SK-N-SH (cell line): ENCODE measurements around the gene RPL37A. TPM values are rescaled to one million over a fixed set of nuclear protein-coding genes. Genes with fewer than 3 reads are reported as not detected.

ENCODE experiments used
- CTCF ChIA-PET: fragments of 300-600, 350-600 bp; formaldehyde crosslinking; extraction: SDS; loops from one replicate; lab custom pipeline; 2021; lab: Yijun Ruan, JAX
- POLR2A ChIA-PET: fragments of 350-600 bp; sonication (Branson Sonifier 250); formaldehyde crosslinking; extraction: SDS; loops from one replicate; lab custom pipeline; 2020; ENCODE audit warnings: antibody characterized with exemption, inconsistent platforms; lab: Yijun Ruan, JAX
- DNase-seq: peaks from one replicate; pipeline ENCODE4 v3.0.0; 2012
- H2AFZ ChIP-seq: fragments of 200-600 bp; sonication (generic); 2 replicates; pipeline ENCODE4 v1.8.1; 2016; ENCODE audit warnings: antibody characterized with exemption, mild to moderate bottlenecking, low read depth
- H3F3A ChIP-seq: fragments of 200-600 bp; sonication (generic); replicated peaks from 2 replicates; pipeline ENCODE3; 2016; ENCODE audit warnings: antibody characterized with exemption, mild to moderate bottlenecking; ENCODE audit not compliant: insufficient read depth
- H3K27ac ChIP-seq, 2 experiments: fragments of 200-500 bp in 1 of 2; fragments of 200-600 bp in 1 of 2; sonication (Bioruptor generic) in 1 of 2; sonication (generic), shearing (Covaris generic) in 1 of 2; 2 replicates each; pipeline versions ENCODE4 v1.5.1 to v1.6.1; 2014 to 2016; ENCODE audit warnings: low read depth in 2 of 2, inconsistent platforms in 1 of 2, low read length in 1 of 2, mild to moderate bottlenecking in 1 of 2, mixed read lengths in 1 of 2
- H3K27me3 ChIP-seq: fragments of 200-600 bp; sonication (generic), shearing (Covaris generic); 2 replicates; pipeline ENCODE4 v1.6.1; 2016; ENCODE audit warnings: mixed run types; ENCODE audit not compliant: insufficient read depth
- H3K36me3 ChIP-seq, 2 experiments: fragments of 200-500 bp in 1 of 2; fragments of 200-600 bp in 1 of 2; sonication (Bioruptor generic) in 1 of 2; sonication (generic) in 1 of 2; replicated peaks in 1 of 2; 2 replicates each; pipeline versions ENCODE3 to v1.5.1; 2014 to 2016; ENCODE audit warnings: low read length in 1 of 2, mild to moderate bottlenecking in 1 of 2; ENCODE audit not compliant: insufficient read depth in 2 of 2, control insufficient read depth in 1 of 2
- H3K4me1 ChIP-seq, 2 experiments: fragments of 200-500 bp in 1 of 2; fragments of 200-600 bp in 1 of 2; sonication (Bioruptor generic) in 1 of 2; sonication (generic), shearing (Covaris generic) in 1 of 2; 2 replicates each; pipeline versions ENCODE4 v1.5.1 to v1.6.1; 2014 to 2016; ENCODE audit warnings: low read depth in 1 of 2, low read length in 1 of 2, mixed run types in 1 of 2; ENCODE audit not compliant: insufficient read depth in 2 of 2, control insufficient read depth in 1 of 2
- H3K4me2 ChIP-seq: fragments of 200-600 bp; sonication (generic), shearing (Covaris generic); 2 replicates; pipeline ENCODE4 v1.6.1; 2017; ENCODE audit warnings: mixed run types
- H3K4me3 ChIP-seq, 2 experiments: fragments of 200-500 bp in 1 of 2; fragments of 200-600 bp in 1 of 2; sonication (Bioruptor generic) in 1 of 2; sonication (generic), shearing (Covaris generic) in 1 of 2; 2 replicates each; pipeline versions ENCODE4 v1.5.1 to v1.8.1; 2014 to 2016; ENCODE audit warnings: low read depth in 2 of 2, inconsistent platforms in 1 of 2, low read length in 1 of 2, mild to moderate bottlenecking in 1 of 2, mixed read lengths in 1 of 2, moderate library complexity in 1 of 2
- H3K79me2 ChIP-seq: fragments of 200-600 bp; sonication (generic); 2 replicates; pipeline ENCODE4 v1.8.1; 2017; ENCODE audit warnings: mild to moderate bottlenecking; ENCODE audit not compliant: insufficient read depth
- H3K9ac ChIP-seq: fragments of 200-600 bp; sonication (generic); 2 replicates; pipeline ENCODE4 v1.6.1; 2017; ENCODE audit warnings: mixed run types
- H3K9me2 ChIP-seq: fragments of 200-600 bp; sonication (generic); 2 replicates; pipeline ENCODE4 v1.6.1; 2017; ENCODE audit warnings: mixed run types
- H3K9me3 ChIP-seq: fragments of 200-600 bp; sonication (generic); 2 replicates; pipeline ENCODE4 v1.6.1; 2017; ENCODE audit warnings: mixed run types, mild to moderate bottlenecking, moderate library complexity
- H4K20me1 ChIP-seq: fragments of 200-600 bp; sonication (generic); 2 replicates; pipeline ENCODE4 v1.6.1; 2017; ENCODE audit warnings: mild to moderate bottlenecking, mixed run types; ENCODE audit not compliant: insufficient read depth
- ELF1 ChIP-seq: IDR thresholded peaks from 2 replicates; pipeline ENCODE4 v1.4.0; 2012
- EP300 ChIP-seq, 2 experiments: IDR thresholded peaks; 2 replicates each; pipeline versions ENCODE4 v1.4.0 to v1.6.1; 2012; ENCODE audit warnings: borderline replicate concordance in 1 of 2, low read depth in 1 of 2, low read length in 1 of 2
- FOSL2 ChIP-seq: IDR thresholded peaks from 2 replicates; pipeline ENCODE4 v1.4.0; 2012; ENCODE audit warnings: low read depth, mild to moderate bottlenecking, moderate library complexity, borderline replicate concordance
- FOXJ3 ChIP-seq: sonication (generic); formaldehyde crosslinking; IDR thresholded peaks from 2 replicates; pipeline ENCODE4 v1.5.1; 2020; ENCODE audit warnings: mild to moderate bottlenecking, missing genetic modification reagents
- FOXM1 ChIP-seq: IDR thresholded peaks from 2 replicates; pipeline ENCODE4 v1.4.0; 2012; ENCODE audit warnings: low read depth, mild to moderate bottlenecking
- MAX ChIP-seq: IDR thresholded peaks from 2 replicates; pipeline ENCODE4 v1.4.0; 2012; ENCODE audit warnings: low read depth
- NFIC ChIP-seq: IDR thresholded peaks from 2 replicates; pipeline ENCODE4 v1.4.0; 2012; ENCODE audit warnings: borderline replicate concordance
- NRF1 ChIP-seq: IDR thresholded peaks from 2 replicates; pipeline ENCODE4 v1.6.1; 2012; ENCODE audit warnings: low read depth, mild to moderate bottlenecking, low read length
- PBX3 ChIP-seq: IDR thresholded peaks from 2 replicates; pipeline ENCODE4; 2012
- POLR2AphosphoS5 ChIP-seq: IDR thresholded peaks from 2 replicates; pipeline ENCODE4 v1.6.1; 2012; ENCODE audit warnings: low read depth, low read length
- RCOR1 ChIP-seq: fragments of 150-350 bp; IDR thresholded peaks from 2 replicates; pipeline ENCODE4 v1.6.1; 2017; ENCODE audit warnings: antibody characterized with exemption, low read length
- REST ChIP-seq: IDR thresholded peaks from 2 replicates; pipeline ENCODE4 v1.6.1; 2012; ENCODE audit warnings: mild to moderate bottlenecking, low read depth, low read length, moderate library complexity
- RFX5 ChIP-seq: IDR thresholded peaks from 2 replicates; pipeline ENCODE4 v1.6.1; 2012; ENCODE audit warnings: mild to moderate bottlenecking, improper control_type of control experiment, low read length
- SMC3 ChIP-seq: IDR thresholded peaks from 2 replicates; pipeline ENCODE4 v1.6.1; 2012; ENCODE audit warnings: low read depth, low read length, improper control_type of control experiment
- TAF1 ChIP-seq: IDR thresholded peaks from 2 replicates; pipeline ENCODE4 v1.6.1; 2012; ENCODE audit warnings: low read depth, mild to moderate bottlenecking, low read length, moderate library complexity, borderline replicate concordance
- TCF12 ChIP-seq: IDR thresholded peaks from 2 replicates; pipeline ENCODE4 v1.4.0; 2012
- USF1 ChIP-seq: IDR thresholded peaks from 2 replicates; pipeline ENCODE4 v1.4.0; 2012; ENCODE audit warnings: low read depth, borderline replicate concordance
- YY1 ChIP-seq: IDR thresholded peaks from 2 replicates; pipeline ENCODE4 v1.4.0; 2012; ENCODE audit warnings: low read depth, mild to moderate bottlenecking
- WGBS: methylation state at CpG from one replicate; pipeline ENCODE4 v1.1.6; 2017; ENCODE audit warnings: low lambda C conversion rate; 5-methylcytosine and 5-hydroxymethylcytosine counted together
- polyA plus RNA-seq, 3 experiments: library from polyadenylated mRNA; depleted of rRNA; stranded (reverse); fragments of >200 nt; gene quantifications; 2 replicates each; pipeline ENCODE4 v1.2.3, GENCODE V29; 2012

Gene RPL37A
- polyA plus RNA-seq, 1 of the 3 experiments (the other 2 are of a cell fraction): 2,018 TPM

- Histone ChIP-seq H3K9ac (no peak overlapping the region), H4K20me1 (no peaks in the 10 kb centered on the region), H3K9me3 (no peaks in the 10 kb centered on the region), H3K36me3 (no peaks in the 10 kb centered on the region), H2AFZ (no peak overlapping the region), H3K27ac (peak overlapping the region; percentile 4 to 41; a peak in 1 of 4 replicates), H3K27me3 (no peaks in the 10 kb centered on the region), H3K79me2 (no peaks in the 10 kb centered on the region), H3F3A (peaks cover 25% of the 10 kb centered on the region), H3K4me2 (peak overlapping the region; percentile 25; the same call in 1 of the 2 replicates), H3K9me2 (no peaks in the 10 kb centered on the region), H3K4me1 (peaks cover 35 to 38% of the 10 kb centered on the region in 2 experiments), H3K4me3 (no peak overlapping the region)
- ChIA-PET POLR2A (no interaction called here), CTCF (interaction anchor here (0.6 to 2.4 kb wide), 3 partner anchors 21 to 125 kb away, joined by 3 to 9 read pairs (median 3); no protein-coding TSS in a partner anchor)
- TF ChIP-seq FOSL2 (no peak), FOXJ3 (CRISPR knock-in tag) (no peak), USF1 (no peak), TAF1 (no peak), MAX (no peak), NRF1 (no peak), SMC3 (no peak), PBX3 (peak; percentile 31; the same call in 1 of the 2 replicates), NFIC (peak; percentile 18; the same call in 1 of the 2 replicates), YY1 (no peak), EP300 (IDR thresholded peaks at IDR 0.05; ENCODE audit: borderline replicate concordance in 1 of 2, low read depth in 1 of 2, low read length in 1 of 2) (no peak; a peak in 1 of 4 replicates), POLR2AphosphoS5 (no peak), RFX5 (no peak), TCF12 (peak; percentile 53), FOXM1 (no peak), ELF1 (no peak), RCOR1 (no peak), REST (no peak)
- peak; percentile 30 for DNase-seq
- WGBS: 37% methylated on average over 4 of the region's 4 CpGs
These were observed 41.2 kb downstream of the RPL37A start for GRCh38 chr2:216539791-216540241.
